ENCODE data around the gene TMEM120A.

Gene TMEM120A

GRCh38 chr7:75995052-75995471, 667 bp upstream of the TMEM120A start:
- DNase-seq (ENCODE audit: low read depth), result no peak

GRCh38 chr7:75993689-75994387, 557 bp downstream of the TMEM120A start:
- peak; percentile 41 for DNase-seq (ENCODE audit: low read depth)

GRCh38 chr7:75992083-75992755, 2.2 kb downstream of the TMEM120A start:
- no peak for DNase-seq (ENCODE audit: low read depth)

GRCh38 chr7:75991531-75992082, 2.8 kb downstream of the TMEM120A start:
- no peak for DNase-seq (ENCODE audit: low read depth)

GRCh38 chr7:75989500-75990388, 4.7 kb downstream of the TMEM120A start:
- no peak for DNase-seq (ENCODE audit: low read depth)

GRCh38 chr7:75988568-75989499, 5.6 kb downstream of the TMEM120A start:
- no peak for DNase-seq (ENCODE audit: low read depth)

- DNase-seq (ENCODE audit: low read depth), result no peak
Measured at GRCh38 chr7:75987805-75988567, 6.4 kb downstream of the TMEM120A start.

GRCh38 chr7:75987026-75987804, 7.2 kb downstream of the TMEM120A start:
- DNase-seq (ENCODE audit: low read depth), result no peak

GRCh38 chr7:75986147-75986781, 8.1 kb downstream of the TMEM120A start:
- no peak for DNase-seq (ENCODE audit: low read depth)

GRCh38 chr7:75985518-75986146, 8.8 kb downstream of the TMEM120A start:
- no peak for DNase-seq (ENCODE audit: low read depth)

GRCh38 chr7:75985009-75985517, 9.3 kb downstream of the TMEM120A start:
- DNase-seq (ENCODE audit: low read depth), result no peak

GRCh38 chr7:75984130-75985008, 10.0 kb downstream of the TMEM120A start:
- DNase-seq (ENCODE audit: low read depth), result no peak

GRCh38 chr7:75983471-75984129, 10.8 kb downstream of the TMEM120A start:
- DNase-seq (ENCODE audit: low read depth), result no peak

- no peak for DNase-seq (ENCODE audit: low read depth)
Measured at GRCh38 chr7:75982306-75983064, 11.9 kb downstream of the TMEM120A start.

- no peak for DNase-seq (ENCODE audit: low read depth)
Measured at GRCh38 chr7:75981453-75982305, 12.7 kb downstream of the TMEM120A start.

GRCh38 chr7:75981203-75981452, 13.3 kb downstream of the TMEM120A start:
- DNase-seq (ENCODE audit: low read depth), result no peak
